Endometrial microvascular endothelial cells (primary cell): ENCODE measurements around the gene CNR1. TPM values are rescaled to one million over a fixed set of nuclear protein-coding genes. Genes with fewer than 3 reads are reported as not detected.
"Not testable (repeated sequence)": the region's sequence is repeated elsewhere in the genome, so short reads cannot be mapped to it uniquely, and the experiment has no call there.

Experiments
- in situ Hi-C: cut with HindIII; loops from 2 replicates; pipeline ENCODE4 v1.10.0; 2017; ENCODE audit warnings: low sequenced_read_pairs, low pct_unique_long_range_greater_than_20kb; ENCODE audit errors: inconsistent ontology term
- total RNA-seq: library from RNA; depleted of rRNA; stranded (reverse); fragments of >200 nt; gene quantifications from one replicate; pipeline ENCODE4 v1.2.3, GENCODE V29; 2015; ENCODE audit errors: inconsistent ontology term

The CNR1 gene
- not detected for total RNA-seq

DNA sequence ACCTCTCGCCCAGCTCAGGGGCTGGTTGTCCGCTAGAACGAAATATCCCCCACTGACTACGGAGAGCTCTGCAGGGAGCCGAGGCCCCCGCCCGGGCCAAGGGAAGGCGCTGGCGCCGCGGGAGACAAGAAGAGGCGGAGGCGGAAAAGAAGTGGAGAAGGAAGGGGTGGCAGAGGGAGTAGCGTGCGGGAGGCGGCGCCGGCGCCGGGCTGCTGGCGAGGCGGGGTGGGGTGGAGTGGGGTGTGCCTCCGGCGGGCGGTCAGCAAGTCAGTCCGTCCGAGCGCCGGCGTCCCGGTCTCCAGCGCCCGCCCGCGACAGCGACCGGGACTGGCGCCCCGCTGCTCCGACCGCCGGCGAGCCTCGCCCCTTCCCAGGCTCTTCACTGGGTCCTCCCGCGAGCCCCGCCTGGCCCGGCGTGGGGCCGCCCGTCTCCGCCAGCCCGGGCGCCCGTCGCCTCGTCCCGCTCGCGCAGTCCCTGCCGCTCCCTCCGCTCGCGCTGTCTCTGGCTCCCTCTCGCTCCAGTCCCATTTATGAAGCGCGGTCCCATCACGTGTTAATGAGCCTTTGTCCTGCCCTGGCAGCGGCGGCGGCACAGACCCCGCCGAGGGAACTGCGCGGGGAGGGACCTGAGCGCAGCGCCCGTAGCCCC, at the start of gene CNR1:
TSS of gene CNR1 (minus strand) at position 504 of the 649 bp plus-strand sequence. CDS start 21,073 bp downstream, outside the sequence.
- in situ Hi-C loops, result no loop called here

DNA sequence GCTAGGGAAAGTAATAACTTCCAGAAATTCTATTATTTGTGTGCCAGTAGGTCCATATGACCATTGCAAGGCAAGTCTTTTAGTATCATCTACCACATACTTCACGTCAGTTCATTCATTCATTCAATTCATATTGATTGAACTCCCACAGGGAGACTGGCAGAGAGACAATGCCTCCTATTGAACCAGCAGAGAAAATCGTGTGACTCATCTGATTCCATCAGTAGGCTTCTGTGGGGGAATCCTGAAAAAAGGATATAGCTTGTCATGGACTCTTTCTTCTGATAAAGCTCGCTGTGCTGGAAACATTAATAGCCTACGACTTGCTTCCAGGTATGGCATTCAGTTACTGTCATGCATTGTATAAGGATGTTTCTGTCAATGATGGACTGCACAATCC, 45.3 kb upstream of the CNR1 start:
- in situ Hi-C loops, result no loop called here

DNA sequence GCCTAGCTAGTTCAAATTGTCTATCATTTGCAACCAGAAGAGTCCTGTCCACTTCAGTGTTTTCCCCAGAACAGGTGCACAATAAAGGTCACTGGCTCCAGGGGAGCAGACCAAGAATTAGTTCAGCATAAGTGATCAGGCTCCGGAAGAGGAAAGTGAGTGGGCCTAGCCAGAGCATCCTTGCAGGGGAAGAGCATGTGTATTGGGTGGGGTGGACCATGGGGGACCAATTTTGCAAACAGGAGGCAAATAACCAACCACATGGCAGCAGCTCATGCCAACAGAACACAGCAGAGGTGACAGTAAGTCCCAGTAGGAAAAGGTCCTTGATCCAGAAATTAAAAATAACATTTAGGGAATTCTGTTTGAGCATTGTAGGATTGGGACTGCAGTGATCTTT, 43.2 kb upstream of the CNR1 start:
- in situ Hi-C loops, result no loop called here

DNA sequence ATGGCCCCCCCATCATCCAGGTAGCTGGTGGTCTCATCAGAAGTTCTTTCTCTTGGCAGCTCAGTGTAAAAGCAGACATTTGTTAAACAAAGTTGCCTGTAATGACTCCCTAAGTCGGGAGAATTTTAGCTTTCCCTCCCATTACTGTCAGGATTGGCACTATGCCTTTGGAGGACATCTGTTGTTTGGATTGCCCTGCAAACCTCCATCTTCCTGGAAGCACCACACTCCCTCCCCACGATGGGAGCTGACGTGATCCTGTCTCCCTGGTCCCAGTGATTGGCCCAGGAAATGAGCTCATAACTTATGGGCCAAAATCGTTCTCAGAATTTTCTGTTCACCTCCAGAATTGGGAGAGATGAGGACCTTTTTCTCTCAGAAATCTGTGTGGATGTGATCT, 42.6 kb upstream of the CNR1 start:
- in situ Hi-C loops, result no loop called here

DNA sequence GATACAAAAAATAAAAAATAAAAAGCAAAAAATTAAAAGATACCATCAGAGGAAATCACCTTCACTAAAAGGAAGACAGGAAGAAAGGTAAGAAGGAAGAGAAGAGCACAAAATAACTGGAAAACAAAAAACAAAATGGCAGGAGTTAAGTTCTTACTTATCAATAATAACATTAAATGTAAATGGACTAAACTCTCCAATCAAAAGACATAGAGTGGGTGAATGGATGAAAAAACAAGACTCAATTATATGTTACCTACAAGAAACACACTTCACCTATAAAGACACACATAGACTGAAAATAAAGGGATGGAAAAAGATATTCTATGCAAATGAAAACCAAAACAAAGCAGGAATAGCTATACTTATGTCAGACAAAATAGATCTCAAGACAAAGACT, 35.6 kb upstream of the CNR1 start:
- in situ Hi-C loops, result not testable (repeated sequence)

DNA sequence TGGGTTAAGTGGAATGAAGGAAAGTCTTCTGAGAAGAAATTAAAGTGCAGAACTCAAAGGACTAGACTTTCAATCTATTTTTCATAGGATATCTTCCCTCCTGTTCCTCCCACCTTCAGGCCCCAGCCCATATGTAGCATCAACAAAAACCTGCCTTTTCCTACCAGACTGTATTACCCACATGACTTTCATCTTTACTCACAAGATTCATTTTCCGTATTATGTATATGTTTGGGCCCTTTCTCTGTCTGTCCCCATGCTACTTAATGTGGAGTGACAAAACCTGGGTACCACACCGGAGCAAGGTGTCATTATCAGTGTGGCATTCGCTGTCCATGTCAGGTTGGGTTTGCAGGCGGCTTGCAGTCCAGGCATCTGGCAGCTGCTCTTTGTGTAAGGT, 18.8 kb upstream of the CNR1 start:
- in situ Hi-C loops, result no loop called here

DNA sequence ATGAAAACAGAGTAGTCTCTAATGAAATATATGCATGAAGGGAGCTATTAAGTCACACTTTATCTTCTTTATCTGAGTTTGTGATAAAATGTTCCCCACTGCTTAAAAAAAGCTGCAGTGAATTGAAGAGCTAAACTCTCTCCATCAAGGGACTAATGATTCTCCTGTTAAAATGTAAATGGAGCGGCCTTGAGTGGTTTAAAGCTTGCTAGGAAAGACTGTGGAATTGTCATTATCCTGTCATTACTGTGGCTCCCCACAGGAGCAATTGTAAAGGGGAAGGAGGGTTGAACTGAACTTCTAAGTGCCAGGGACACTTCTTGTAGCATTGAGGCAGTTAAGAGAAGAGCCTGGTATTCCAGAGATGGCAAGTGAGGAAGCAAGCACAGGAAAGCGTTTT, 17.3 kb upstream of the CNR1 start:
- in situ Hi-C loops, result no loop called here

DNA sequence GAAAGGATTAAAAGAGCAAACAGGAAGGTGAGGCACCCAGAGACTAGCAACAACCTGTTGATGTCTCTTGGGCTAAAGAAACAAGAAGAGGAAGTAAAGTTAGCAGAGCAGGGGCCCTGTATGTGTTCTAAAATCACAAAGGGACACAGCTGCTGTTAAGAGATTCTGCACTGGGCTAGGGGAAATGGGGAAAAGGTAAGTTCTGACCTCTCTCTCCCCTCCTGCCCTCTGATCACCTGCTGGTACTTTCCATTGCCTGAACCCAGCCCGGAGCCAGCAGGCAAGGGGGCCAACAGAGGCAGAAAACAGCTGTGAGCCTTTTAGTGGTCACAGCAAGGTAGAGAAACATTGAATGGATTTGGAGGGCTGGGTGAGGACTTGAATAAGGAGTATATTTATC, 13.5 kb upstream of the CNR1 start:
- in situ Hi-C loops, result no loop called here

DNA sequence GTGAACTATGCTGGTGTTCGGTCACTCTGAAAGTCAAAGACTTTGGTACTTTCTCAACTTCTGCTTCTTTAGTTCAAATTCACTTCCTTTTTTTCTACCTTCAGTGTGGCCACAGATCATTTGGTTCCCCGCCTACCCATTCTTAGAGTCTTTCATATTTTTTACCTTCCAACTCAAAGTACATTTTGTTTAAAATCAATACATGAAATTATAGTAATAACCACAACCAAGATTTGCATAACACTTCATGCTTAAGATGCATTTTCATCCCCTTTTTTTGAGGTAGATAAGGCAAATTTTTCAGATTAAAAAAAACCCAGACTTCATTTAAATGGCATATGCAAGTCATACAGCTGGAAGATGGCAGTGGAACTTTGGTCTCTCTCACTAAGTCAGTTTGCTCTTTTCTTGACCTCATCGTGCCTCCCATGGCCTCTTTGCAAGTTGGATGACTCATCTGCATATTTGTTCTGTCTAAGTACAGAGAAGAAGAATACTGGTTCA, 11.9 kb upstream of the CNR1 start:
- in situ Hi-C loops, result no loop called here

DNA sequence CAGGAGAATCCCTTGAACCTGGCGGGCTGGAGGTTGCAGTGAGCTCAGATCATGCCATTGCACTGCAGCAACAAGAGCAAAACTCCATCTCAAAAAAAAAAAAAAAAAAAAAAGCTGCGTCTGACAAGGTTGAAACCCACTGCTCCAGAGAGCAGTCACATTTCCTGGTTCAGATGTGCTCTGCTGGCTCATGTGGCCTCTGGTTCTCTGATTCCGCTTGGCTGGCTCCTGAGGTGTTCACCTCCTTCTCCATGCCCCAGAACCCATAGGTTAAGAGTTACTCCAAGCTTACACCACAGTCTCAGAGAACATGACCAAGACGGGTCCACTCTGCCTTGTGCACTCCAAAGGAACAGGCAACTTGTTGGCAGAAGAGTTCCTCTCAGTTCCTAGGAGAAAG, 8.8 kb upstream of the CNR1 start:
- in situ Hi-C loops, result no loop called here

DNA sequence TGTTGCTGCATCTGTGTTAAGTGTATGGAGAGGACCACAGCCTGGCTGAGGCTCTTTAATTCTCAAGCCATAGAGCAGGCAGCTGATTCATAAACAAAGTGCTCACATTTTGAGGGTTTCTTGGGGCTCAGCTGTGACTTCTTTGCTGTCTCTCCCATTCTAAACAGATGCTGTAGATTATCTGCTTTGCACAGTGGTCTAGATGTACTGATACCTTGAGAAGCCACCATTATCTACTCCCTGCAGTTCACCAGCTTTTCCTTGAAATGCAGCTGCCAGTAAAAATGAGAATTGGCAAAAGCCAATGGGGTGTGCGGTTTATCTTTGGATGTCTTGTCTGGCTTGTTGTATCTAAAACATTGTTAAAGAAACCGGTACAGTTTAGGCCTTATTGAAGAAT, 5.2 kb upstream of the CNR1 start:
- in situ Hi-C loops, result no loop called here

DNA sequence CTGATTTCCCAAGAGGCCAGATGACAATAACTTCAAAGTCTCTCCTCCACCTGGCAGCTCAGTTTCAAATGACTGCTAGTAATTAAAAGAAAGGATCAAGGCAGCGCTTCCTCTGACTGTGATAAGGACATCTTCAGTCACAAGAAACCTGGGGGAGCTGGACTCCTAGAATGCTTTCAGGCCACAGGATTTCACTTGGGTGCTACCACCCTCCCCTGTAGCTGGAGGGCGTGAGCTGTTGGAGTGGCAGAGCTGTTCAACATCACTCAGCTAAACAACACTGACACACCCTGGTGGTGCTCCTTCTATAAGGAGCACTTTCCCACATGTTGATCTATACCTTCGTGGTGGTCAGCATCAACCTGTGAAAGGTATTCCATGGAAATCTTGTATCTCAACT, 2.2 kb upstream of the CNR1 start:
- in situ Hi-C loops, result no loop called here

DNA sequence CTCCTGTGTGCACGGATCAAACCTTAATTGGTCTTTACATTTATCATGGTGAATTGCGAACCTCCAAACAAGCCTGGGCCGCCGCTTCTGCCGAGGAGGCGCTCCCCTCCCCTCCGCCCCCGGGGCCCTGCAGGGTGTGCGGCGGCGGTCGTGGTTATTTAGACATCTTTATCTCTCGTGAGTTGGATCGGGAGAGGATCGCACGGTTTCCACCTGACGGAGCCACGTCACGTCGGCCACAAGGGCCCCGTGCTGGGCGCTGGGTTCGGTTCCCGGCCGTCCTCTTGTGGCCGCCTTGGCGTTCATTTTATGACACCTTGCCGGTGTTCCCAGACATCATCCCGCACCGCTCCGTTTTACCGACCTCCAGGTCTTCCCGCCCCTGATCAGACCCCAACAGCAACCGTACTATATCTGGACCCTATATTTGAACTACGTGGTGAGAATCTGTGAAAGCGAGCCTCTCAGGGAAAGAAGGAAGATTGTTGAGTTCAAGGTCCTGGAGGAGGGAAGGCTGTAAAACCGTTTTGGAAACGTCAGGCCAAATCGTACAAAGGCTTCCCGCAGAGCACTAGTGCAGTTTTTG, 1.3 kb upstream of the CNR1 start:
- in situ Hi-C loops, result no loop called here

DNA sequence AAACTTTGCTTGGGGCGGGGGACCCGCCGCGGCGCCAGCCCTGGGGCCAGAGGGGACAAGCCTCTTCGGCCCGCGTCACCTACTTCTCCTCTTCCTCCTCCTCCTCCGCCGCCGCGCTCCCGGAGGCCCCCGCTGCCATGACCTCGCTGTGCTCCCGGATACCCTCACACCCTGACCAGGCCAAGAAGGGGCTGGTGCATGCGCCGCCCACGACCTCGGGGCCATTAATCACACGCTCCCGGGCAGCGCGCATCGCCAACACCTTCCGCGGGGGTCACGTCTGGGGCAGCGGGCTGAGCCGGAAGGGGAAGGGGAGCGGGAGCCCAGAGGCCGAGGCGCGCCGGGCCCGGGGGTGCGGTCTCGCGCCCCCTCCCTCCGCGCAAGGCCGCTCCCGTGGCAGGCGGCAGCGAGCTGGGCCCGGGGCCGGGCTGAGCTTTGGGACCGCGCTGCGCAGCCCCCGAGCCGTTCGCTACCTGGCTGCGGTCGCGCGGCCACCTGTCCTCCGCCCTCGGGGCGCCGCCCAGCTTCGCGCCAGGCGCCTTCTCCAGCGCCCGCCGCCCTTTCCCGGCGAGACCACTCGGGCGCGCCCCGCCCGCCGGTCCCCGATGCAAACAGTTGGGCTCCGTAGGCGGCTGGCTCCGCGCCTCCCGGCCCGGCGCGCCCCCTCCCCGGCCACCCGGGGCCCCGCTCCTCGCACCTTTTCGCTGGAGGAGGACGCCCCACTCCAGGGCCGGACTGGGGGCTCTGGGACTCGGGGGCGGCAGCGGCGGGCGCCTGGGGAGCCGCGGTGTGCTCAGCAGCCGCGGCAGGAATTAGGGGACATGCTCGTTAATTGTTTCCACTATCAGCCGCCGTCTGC, 575 bp upstream of the CNR1 start:
- in situ Hi-C loops, result no loop called here

DNA sequence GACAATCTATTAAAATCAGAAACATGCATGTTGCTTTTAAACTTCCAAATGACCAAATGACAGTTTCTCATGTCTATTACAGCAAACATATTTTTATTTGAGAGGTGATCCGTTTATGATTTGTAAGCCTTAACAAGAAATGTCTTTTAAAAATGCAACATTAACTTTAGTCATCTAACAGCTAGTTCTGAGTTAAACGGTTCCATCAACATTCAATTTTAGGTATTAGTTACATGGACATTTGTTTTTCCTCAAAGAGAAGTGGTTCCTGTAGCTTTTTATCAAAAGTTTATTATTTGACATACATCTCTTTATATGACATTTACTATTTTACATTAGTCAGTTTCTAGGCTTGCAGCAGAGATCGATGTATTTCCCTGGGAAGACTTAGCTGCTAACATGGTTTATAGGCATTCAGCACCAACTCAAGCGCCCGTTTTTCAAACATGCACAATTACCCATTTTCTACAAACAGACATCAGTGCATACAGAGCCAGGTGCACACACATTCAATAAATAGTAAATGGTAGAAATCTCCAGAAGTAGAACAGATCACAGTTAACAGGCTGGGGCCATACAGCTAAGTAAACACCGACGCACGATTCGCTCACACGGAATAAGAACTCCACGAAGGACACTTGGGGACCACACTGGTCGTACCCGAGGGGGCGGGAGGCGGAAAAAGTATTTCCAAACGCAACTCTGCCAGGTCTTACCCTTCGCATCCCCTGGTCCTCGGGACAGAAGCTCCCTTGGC, 882 bp downstream of the CNR1 start:
- in situ Hi-C loops, result no loop called here

DNA sequence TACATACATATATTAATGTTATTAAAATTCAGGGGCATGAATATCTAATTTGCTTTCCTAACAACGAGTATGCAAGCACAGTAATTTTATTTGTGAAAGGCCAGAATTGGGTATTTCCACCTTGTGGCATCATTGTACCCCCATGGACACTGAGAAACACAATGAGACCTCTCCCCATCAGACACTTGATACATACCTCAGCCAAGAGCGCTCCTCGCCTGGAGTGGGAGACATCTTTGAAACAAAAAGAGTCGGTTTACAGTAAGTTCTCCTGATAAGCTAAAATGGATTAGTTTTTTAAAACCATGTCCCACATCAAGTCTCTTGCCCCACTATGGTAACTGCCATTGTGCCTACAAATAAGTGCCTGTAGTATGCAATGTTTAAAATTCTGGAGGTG, 2.1 kb downstream of the CNR1 start:
- in situ Hi-C loops, result no loop called here

DNA sequence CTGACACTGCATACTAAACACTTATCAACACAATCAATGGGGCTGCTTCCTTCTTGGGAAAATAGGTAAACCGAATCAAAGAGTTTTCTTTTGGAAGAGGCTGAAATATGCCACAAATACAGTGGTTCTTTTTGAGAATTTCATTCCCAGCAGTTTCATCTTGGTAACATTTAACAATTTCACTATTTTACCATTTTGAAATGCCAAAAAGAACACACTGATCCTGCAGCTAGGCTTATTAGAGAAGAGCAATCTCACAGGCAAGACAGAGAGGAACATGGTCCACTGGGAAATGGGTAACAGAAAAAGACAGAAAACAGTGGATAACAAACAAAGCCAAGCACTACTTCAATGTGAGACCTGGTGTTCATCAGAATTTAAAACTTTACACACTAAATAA, 2.5 kb downstream of the CNR1 start:
- in situ Hi-C loops, result no loop called here

DNA sequence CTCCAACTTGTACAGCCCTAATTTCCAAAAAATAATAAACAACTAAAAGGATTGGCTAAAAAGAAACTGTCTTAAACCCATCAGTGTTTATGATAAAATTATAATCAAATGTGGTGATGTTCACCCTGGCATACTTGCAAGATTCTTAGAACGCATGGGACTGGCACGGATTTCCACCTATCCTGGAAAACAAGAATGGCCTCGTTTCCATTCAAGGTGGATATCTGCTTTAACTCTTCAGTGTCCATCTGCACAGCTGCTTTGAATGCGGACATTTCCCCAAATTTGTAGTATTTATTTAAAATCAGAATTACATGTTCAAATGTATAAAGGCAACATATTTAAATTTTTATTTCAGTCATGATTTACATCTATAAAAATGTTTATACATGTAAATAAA, 4.2 kb downstream of the CNR1 start:
- in situ Hi-C loops, result no loop called here

DNA sequence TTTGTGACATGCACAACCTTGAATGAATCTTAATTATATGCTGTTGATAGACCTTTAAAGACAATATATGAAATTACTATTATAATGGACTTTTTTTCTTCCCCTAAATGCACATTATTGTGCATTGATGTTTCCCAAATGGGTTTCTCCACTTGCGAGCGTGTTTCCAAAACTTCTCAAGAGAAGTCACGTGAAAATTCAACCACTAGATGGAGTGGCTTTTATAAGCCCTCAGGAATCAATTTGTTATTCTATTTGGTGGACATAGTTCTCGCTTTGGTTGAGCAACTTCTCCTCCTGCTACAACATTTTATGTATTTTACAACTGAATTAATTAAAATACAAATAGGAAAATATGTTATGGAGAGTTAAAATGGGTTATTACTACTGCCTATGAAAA, 9.0 kb downstream of the CNR1 start:
- in situ Hi-C loops, result no loop called here
